Gastrocnemius medialis (tissue), 4 donors: ENCODE data around the gene OPN1SW.

Source experiments
- POLR2A ChIP-seq, 2 donors: fragments of 450-650 bp; IDR thresholded peaks; one replicate each; pipeline ENCODE4 v1.6.1; 2017; ENCODE audit warnings: antibody characterized with exemption in 2 of 2, mild to moderate bottlenecking in 2 of 2, moderate library complexity in 2 of 2
- TF ChIP-seq, protein P1 (sequence below), 5 experiments: fragments of 450-650 bp in 3 of 5; fragments of 200-600 bp in 2 of 5; sonication (generic) in 2 of 5; IDR thresholded peaks in 4 of 5; conservative IDR thresholded peaks in 1 of 5; 1 replicate in 4 of 5; 2 replicates in 1 of 5; pipeline ENCODE4 v1.5.1; 2016 to 2019; ENCODE audit warnings: antibody characterized with exemption in 5 of 5, mild to moderate bottlenecking in 3 of 5, moderate library complexity in 3 of 5

DNA sequence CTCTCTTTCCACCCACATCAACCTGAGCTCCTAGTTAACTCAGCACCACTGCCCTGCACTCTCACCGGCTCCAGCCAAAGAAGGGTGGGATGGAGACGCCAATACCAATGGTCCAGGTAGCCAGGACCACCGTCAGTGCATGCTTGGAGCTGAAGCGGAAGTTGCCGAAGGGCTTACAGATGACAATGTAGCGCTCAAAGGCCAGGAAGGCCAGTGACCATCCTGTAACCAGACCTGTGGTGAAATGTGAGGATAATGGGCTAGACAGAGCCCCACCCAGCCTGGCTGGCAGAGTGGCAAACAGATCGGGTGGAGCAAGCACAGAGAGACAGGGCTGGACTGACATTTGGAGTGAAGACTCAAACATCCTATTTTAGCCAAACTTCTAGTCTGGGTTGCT is 673 bp downstream of the OPN1SW start:
- TF ChIP-seq, protein P1, sequence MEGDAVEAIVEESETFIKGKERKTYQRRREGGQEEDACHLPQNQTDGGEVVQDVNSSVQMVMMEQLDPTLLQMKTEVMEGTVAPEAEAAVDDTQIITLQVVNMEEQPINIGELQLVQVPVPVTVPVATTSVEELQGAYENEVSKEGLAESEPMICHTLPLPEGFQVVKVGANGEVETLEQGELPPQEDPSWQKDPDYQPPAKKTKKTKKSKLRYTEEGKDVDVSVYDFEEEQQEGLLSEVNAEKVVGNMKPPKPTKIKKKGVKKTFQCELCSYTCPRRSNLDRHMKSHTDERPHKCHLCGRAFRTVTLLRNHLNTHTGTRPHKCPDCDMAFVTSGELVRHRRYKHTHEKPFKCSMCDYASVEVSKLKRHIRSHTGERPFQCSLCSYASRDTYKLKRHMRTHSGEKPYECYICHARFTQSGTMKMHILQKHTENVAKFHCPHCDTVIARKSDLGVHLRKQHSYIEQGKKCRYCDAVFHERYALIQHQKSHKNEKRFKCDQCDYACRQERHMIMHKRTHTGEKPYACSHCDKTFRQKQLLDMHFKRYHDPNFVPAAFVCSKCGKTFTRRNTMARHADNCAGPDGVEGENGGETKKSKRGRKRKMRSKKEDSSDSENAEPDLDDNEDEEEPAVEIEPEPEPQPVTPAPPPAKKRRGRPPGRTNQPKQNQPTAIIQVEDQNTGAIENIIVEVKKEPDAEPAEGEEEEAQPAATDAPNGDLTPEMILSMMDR (IDR thresholded peaks at IDR 0.05 in 4 of 5, conservative IDR thresholded peaks at IDR 0.05 in 1 of 5) = no peak
- TF ChIP-seq POLR2A (IDR thresholded peaks at IDR 0.05) = no peak
